ENCODE results near the gene LRRC4C. TPM values are rescaled to one million over a fixed set of nuclear protein-coding genes. Genes with fewer than 3 reads are reported as not detected.

The LRRC4C gene
- total and polyA plus RNA-seq, 10 of the 15 experiments (the other 5 are each of a cell fraction or from before 2014, with no cell fraction given) = 1.5 TPM; not detected in 9

DNA sequence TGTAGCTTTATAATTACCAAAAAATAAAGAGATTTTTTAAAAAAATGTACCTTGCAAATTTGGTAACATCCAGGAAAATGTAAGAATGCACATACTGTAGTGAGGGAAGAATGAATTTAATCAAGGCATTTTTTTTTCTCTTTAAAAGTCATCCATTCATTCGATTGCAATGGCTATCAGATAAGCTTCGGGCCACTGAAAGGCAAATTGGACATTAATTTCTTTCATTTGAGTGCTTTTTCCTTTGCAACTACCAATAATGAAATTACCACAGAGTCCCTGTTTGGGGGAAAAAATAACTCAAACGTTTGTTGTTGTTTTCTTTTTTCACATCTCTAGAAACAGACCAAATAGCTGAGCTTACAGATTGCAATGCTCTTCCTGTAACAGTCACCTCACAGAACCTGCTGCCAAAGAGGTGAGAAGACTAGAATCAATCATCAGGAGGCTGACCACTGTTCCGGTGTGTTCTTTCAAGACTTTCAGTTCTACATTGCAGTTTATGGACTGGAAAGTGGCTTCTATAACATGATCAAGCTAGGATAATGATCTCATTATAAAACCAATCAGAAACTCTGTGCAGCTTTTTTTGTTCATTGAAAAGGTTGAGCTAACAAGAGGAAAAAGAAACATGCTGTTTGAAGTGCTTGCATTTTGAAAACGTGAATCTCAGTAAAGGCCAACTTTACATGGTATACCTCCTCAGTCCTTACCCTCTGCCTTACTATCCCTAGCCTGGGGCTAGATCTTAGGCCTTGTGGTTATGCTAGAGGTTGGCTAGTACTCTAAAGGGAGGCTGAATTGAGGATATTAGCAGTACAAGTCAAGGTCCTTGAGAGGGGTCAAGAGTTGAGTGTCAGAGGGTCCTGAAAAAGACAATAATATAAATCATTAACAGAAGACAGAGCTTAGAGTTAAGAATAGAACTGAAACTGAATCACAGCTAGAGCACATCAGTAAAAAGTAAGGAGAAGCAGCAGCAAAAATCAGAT lies 1276.1 kb downstream of the LRRC4C start (continued):
- TF ChIP-seq, protein P1, sequence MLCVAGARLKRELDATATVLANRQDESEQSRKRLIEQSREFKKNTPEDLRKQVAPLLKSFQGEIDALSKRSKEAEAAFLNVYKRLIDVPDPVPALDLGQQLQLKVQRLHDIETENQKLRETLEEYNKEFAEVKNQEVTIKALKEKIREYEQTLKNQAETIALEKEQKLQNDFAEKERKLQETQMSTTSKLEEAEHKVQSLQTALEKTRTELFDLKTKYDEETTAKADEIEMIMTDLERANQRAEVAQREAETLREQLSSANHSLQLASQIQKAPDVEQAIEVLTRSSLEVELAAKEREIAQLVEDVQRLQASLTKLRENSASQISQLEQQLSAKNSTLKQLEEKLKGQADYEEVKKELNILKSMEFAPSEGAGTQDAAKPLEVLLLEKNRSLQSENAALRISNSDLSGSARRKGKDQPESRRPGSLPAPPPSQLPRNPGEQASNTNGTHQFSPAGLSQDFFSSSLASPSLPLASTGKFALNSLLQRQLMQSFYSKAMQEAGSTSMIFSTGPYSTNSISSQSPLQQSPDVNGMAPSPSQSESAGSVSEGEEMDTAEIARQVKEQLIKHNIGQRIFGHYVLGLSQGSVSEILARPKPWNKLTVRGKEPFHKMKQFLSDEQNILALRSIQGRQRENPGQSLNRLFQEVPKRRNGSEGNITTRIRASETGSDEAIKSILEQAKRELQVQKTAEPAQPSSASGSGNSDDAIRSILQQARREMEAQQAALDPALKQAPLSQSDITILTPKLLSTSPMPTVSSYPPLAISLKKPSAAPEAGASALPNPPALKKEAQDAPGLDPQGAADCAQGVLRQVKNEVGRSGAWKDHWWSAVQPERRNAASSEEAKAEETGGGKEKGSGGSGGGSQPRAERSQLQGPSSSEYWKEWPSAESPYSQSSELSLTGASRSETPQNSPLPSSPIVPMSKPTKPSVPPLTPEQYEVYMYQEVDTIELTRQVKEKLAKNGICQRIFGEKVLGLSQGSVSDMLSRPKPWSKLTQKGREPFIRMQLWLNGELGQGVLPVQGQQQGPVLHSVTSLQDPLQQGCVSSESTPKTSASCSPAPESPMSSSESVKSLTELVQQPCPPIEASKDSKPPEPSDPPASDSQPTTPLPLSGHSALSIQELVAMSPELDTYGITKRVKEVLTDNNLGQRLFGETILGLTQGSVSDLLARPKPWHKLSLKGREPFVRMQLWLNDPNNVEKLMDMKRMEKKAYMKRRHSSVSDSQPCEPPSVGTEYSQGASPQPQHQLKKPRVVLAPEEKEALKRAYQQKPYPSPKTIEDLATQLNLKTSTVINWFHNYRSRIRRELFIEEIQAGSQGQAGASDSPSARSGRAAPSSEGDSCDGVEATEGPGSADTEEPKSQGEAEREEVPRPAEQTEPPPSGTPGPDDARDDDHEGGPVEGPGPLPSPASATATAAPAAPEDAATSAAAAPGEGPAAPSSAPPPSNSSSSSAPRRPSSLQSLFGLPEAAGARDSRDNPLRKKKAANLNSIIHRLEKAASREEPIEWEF (IDR thresholded peaks at IDR 0.05; ENCODE audit: insufficient replicate concordance, low read depth, low read length) = no peak
- 0 out of 2 replicates have a peak, but pooled peaks have one; percentile 33 for TF ChIP-seq NBN (IDR thresholded peaks at IDR 0.05)
- TF ChIP-seq POLR2AphosphoS2 (IDR thresholded peaks at IDR 0.05; ENCODE audit: low read depth, low read length) = no peak
- no peak for TF ChIP-seq NFXL1 (IDR thresholded peaks at IDR 0.05; ENCODE audit: borderline replicate concordance)
- TF ChIP-seq BHLHE40 (IDR thresholded peaks at IDR 0.05; ENCODE audit: borderline replicate concordance in 1 of 2, low read depth in 2 of 2, low read length in 1 of 2) = peak; percentile 32 to 59; a peak in 1 of 4 replicates
- no peak for TF ChIP-seq MYB (IDR thresholded peaks at IDR 0.05; ENCODE audit: borderline replicate concordance, low read depth, low read length)
- TF ChIP-seq, protein P2, sequence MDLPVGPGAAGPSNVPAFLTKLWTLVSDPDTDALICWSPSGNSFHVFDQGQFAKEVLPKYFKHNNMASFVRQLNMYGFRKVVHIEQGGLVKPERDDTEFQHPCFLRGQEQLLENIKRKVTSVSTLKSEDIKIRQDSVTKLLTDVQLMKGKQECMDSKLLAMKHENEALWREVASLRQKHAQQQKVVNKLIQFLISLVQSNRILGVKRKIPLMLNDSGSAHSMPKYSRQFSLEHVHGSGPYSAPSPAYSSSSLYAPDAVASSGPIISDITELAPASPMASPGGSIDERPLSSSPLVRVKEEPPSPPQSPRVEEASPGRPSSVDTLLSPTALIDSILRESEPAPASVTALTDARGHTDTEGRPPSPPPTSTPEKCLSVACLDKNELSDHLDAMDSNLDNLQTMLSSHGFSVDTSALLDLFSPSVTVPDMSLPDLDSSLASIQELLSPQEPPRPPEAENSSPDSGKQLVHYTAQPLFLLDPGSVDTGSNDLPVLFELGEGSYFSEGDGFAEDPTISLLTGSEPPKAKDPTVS (IDR thresholded peaks at IDR 0.05; ENCODE audit: low read depth, low read length) = no peak
- no peak for TF ChIP-seq POLR2AphosphoS5 (IDR thresholded peaks at IDR 0.05; ENCODE audit: low read length)
- TF ChIP-seq, protein P3, sequence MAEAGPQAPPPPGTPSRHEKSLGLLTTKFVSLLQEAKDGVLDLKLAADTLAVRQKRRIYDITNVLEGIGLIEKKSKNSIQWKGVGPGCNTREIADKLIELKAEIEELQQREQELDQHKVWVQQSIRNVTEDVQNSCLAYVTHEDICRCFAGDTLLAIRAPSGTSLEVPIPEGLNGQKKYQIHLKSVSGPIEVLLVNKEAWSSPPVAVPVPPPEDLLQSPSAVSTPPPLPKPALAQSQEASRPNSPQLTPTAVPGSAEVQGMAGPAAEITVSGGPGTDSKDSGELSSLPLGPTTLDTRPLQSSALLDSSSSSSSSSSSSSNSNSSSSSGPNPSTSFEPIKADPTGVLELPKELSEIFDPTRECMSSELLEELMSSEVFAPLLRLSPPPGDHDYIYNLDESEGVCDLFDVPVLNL (IDR thresholded peaks at IDR 0.05; ENCODE audit: low read depth, low read length) = no peak
- TF ChIP-seq MTA2 (IDR thresholded peaks at IDR 0.05; ENCODE audit: low read depth) = peak; percentile 97
- TF ChIP-seq TCF7 (IDR thresholded peaks at IDR 0.05; ENCODE audit: borderline replicate concordance) = no peak
- TF ChIP-seq DPF2 (IDR thresholded peaks at IDR 0.05) = peak; percentile 85
- TF ChIP-seq RFX5 (IDR thresholded peaks at IDR 0.05; ENCODE audit: low read depth, low read length) = no peak
- TF ChIP-seq, protein P4, sequence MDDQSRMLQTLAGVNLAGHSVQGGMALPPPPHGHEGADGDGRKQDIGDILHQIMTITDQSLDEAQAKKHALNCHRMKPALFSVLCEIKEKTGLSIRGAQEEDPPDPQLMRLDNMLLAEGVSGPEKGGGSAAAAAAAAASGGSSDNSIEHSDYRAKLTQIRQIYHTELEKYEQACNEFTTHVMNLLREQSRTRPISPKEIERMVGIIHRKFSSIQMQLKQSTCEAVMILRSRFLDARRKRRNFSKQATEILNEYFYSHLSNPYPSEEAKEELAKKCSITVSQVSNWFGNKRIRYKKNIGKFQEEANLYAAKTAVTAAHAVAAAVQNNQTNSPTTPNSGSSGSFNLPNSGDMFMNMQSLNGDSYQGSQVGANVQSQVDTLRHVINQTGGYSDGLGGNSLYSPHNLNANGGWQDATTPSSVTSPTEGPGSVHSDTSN (IDR thresholded peaks at IDR 0.05; ENCODE audit: insufficient replicate concordance, low read depth, low read length) = peak; percentile 71
- TF ChIP-seq MEF2B (IDR thresholded peaks at IDR 0.05; ENCODE audit: partially characterized antibody, poor library complexity, severe bottlenecking) = peak; percentile 49
- 0 out of 2 replicates have a peak, but pooled peaks have one; percentile 39 for TF ChIP-seq PAX5 (IDR thresholded peaks at IDR 0.05; ENCODE audit: borderline replicate concordance, low read depth, low read length)
- no peak for TF ChIP-seq ASH2L (IDR thresholded peaks at IDR 0.05; ENCODE audit: borderline replicate concordance, low read depth)
